ENCODE measurements around the gene PRX.

The PRX gene

GRCh38 chr19:40420766-40421765 lies 7.9 kb upstream of the PRX start:
- Histone ChIP-seq H3K27me3 (ENCODE audit: insufficient read depth, low read length) (no peaks in the 10 kb centered on the region), H3K27ac (ENCODE audit: low read depth, low read length) (peak overlapping the region; percentile 87), H3K4me3 (ENCODE audit: low read length) (peak overlapping the region; percentile 62), H3K9ac (ENCODE audit: low read depth, low read length) (peak overlapping the region; percentile 74), H3K4me1 (ENCODE audit: insufficient read depth, low read length) (peaks cover 10% of the 10 kb centered on the region), H3K9me3 (ENCODE audit: insufficient read depth, low read depth, low read length) (no peaks in the 10 kb centered on the region), H3K36me3 (ENCODE audit: insufficient read depth, low read length) (peaks cover 7% of the 10 kb centered on the region; the same call in 1 of the 2 replicates)
- WGBS = 5% methylated on average over 56 of the region's 56 CpGs

DNA sequence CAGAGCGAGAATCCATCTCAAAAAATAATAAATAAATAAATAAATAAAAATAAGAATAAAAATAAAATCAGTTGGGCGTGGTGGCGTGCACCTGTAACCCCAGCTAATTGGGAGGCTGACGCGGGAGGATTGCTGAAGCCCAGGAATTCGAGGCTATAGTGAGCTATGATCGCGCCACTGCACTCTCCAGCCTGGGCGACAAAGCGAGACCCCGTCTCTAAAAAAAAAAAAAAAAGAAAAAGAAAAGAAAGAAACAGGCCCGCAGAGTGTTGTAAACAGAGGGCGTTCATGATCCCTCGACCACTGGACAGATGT lies 7.2 kb upstream of the PRX start:
- Histone ChIP-seq H3K27me3 (ENCODE audit: insufficient read depth, low read length) (no peaks in the 10 kb centered on the region), H3K9me3 (ENCODE audit: insufficient read depth, low read depth, low read length) (no peaks in the 10 kb centered on the region), H3K4me3 (ENCODE audit: low read length) (peak overlapping the region; percentile 62), H3K9ac (ENCODE audit: low read depth, low read length) (no peak overlapping the region), H3K4me1 (ENCODE audit: insufficient read depth, low read length) (peaks cover 10% of the 10 kb centered on the region), H3K27ac (ENCODE audit: low read depth, low read length) (no peak overlapping the region; the same call in 1 of the 2 replicates), H3K36me3 (ENCODE audit: insufficient read depth, low read length) (peaks cover 7% of the 10 kb centered on the region; the same call in 1 of the 2 replicates)
- WGBS = 62% methylated on average over 13 of the region's 14 CpGs

- WGBS = 94% methylated on average over 5 of the region's 5 CpGs
- Histone ChIP-seq H3K4me3 (ENCODE audit: low read length) (no peak overlapping the region), H3K4me1 (ENCODE audit: insufficient read depth, low read length) (peaks cover 10% of the 10 kb centered on the region), H3K36me3 (ENCODE audit: insufficient read depth, low read length) (peaks cover 7% of the 10 kb centered on the region; the same call in 1 of the 2 replicates), H3K27me3 (ENCODE audit: insufficient read depth, low read length) (no peaks in the 10 kb centered on the region), H3K9ac (ENCODE audit: low read depth, low read length) (no peak overlapping the region), H3K27ac (ENCODE audit: low read depth, low read length) (no peak overlapping the region), H3K9me3 (ENCODE audit: insufficient read depth, low read depth, low read length) (no peaks in the 10 kb centered on the region)
Observed at GRCh38 chr19:40419780-40420179, 6.6 kb upstream of the PRX start.

- no peak overlapping the region for H3K9ac ChIP-seq (ENCODE audit: low read depth, low read length)
- H3K27ac ChIP-seq (ENCODE audit: low read depth, low read length) = no peak overlapping the region
- no peaks in the 10 kb centered on the region for H3K27me3 ChIP-seq (ENCODE audit: insufficient read depth, low read length)
- WGBS = 85% methylated on average over 5 of the region's 5 CpGs
- H3K4me3 ChIP-seq (ENCODE audit: low read length) = no peak overlapping the region
- H3K9me3 ChIP-seq (ENCODE audit: insufficient read depth, low read depth, low read length) = no peaks in the 10 kb centered on the region
- H3K36me3 ChIP-seq (ENCODE audit: insufficient read depth, low read length) = peaks cover 7% of the 10 kb centered on the region; the same call in 1 of the 2 replicates
- H3K4me1 ChIP-seq (ENCODE audit: insufficient read depth, low read length) = peaks cover 5% of the 10 kb centered on the region
Observed at GRCh38 chr19:40419066-40419612, 6.0 kb upstream of the PRX start.

DNA sequence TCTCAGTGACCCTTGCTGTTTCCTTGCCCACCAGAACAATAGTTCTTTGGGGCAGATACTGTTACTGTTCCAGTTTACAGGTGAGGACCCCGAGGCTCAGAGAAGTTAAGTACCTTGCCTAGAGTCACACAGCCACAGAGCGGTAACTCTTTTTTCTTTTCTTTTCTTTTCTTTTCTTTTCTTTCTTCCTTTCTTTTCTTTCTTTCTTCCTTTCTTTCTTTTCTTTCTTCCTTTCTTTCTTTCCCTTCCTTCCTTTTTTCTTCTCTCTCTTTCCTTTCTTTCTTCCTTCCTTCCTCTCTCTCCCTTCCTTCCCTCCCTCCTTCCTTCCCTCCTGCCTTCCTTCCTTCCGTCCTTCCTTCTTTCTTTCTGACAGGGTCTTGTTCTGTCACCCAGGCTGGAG lies 4.9 kb upstream of the PRX start:
- WGBS = 90% methylated on average over 3 of the region's 3 CpGs
- H3K36me3 ChIP-seq (ENCODE audit: insufficient read depth, low read length) = peaks cover 7% of the 10 kb centered on the region; the same call in 1 of the 2 replicates
- H3K9ac ChIP-seq (ENCODE audit: low read depth, low read length) = no peak overlapping the region
- H3K9me3 ChIP-seq (ENCODE audit: insufficient read depth, low read depth, low read length) = no peaks in the 10 kb centered on the region
- no peak overlapping the region for H3K27ac ChIP-seq (ENCODE audit: low read depth, low read length)
- peaks cover 10% of the 10 kb centered on the region for H3K4me1 ChIP-seq (ENCODE audit: insufficient read depth, low read length)
- H3K27me3 ChIP-seq (ENCODE audit: insufficient read depth, low read length) = no peaks in the 10 kb centered on the region
- H3K4me3 ChIP-seq (ENCODE audit: low read length) = no peak overlapping the region

DNA sequence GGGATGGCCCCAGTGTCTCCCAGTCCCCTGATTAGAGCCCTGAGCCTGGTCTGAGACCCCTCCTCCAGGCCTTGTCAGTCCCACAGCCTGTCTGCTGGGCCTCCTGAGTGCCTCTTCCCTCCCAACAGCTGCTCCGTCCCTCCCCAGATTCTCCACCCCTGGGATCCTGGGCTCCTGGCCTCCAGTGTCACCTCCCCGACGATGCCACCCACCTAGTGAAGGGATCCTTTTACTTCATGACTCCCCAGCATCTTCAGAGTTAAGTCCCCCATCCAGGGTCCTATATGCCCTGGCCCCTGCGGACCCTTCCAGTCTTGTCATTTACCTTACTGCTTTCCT lies 4.4 kb upstream of the PRX start:
- H3K27me3 ChIP-seq (ENCODE audit: insufficient read depth, low read length) = no peaks in the 10 kb centered on the region
- no peak overlapping the region for H3K4me3 ChIP-seq (ENCODE audit: low read length)
- H3K9me3 ChIP-seq (ENCODE audit: insufficient read depth, low read depth, low read length) = no peaks in the 10 kb centered on the region
- peaks cover 10% of the 10 kb centered on the region for H3K4me1 ChIP-seq (ENCODE audit: insufficient read depth, low read length)
- H3K27ac ChIP-seq (ENCODE audit: low read depth, low read length) = no peak overlapping the region
- H3K9ac ChIP-seq (ENCODE audit: low read depth, low read length) = no peak overlapping the region
- peaks cover 2% of the 10 kb centered on the region; the same call in 1 of the 2 replicates for H3K36me3 ChIP-seq (ENCODE audit: insufficient read depth, low read length)
- WGBS = 80% methylated on average over 4 of the region's 4 CpGs

GRCh38 chr19:40416918-40417642 lies 3.9 kb upstream of the PRX start:
- Histone ChIP-seq H3K27me3 (ENCODE audit: insufficient read depth, low read length) (no peaks in the 10 kb centered on the region), H3K36me3 (ENCODE audit: insufficient read depth, low read length) (no peaks in the 10 kb centered on the region), H3K9ac (ENCODE audit: low read depth, low read length) (no peak overlapping the region), H3K4me3 (ENCODE audit: low read length) (no peak overlapping the region), H3K9me3 (ENCODE audit: insufficient read depth, low read depth, low read length) (no peaks in the 10 kb centered on the region), H3K4me1 (ENCODE audit: insufficient read depth, low read length) (peaks cover 10% of the 10 kb centered on the region), H3K27ac (ENCODE audit: low read depth, low read length) (no peak overlapping the region)
- WGBS = 74% methylated on average over 16 of the region's 16 CpGs

GRCh38 chr19:40415768-40416167 lies 2.6 kb upstream of the PRX start:
- H3K4me3 ChIP-seq (ENCODE audit: low read length) = no peak overlapping the region
- 92% methylated on average over 2 of the region's 2 CpGs for WGBS

GRCh38 chr19:40414542-40415535 lies 1.7 kb upstream of the PRX start:
- Histone ChIP-seq H3K9me3 (ENCODE audit: insufficient read depth, low read depth, low read length) (no peaks in the 10 kb centered on the region), H3K9ac (ENCODE audit: low read depth, low read length) (no peak overlapping the region), H3K4me3 (ENCODE audit: low read length) (no peak overlapping the region), H3K36me3 (ENCODE audit: insufficient read depth, low read length) (no peaks in the 10 kb centered on the region), H3K4me1 (ENCODE audit: insufficient read depth, low read length) (peaks cover 6% of the 10 kb centered on the region), H3K27ac (ENCODE audit: low read depth, low read length) (no peak overlapping the region), H3K27me3 (ENCODE audit: insufficient read depth, low read length) (no peaks in the 10 kb centered on the region)
- 89% methylated on average over 20 of the region's 21 CpGs for WGBS

More at GRCh38 chr19:40415768-40416167, 2.6 kb upstream of the PRX start:
- Histone ChIP-seq H3K9ac (ENCODE audit: low read depth, low read length) (no peak overlapping the region), H3K27ac (ENCODE audit: low read depth, low read length) (no peak overlapping the region), H3K27me3 (ENCODE audit: insufficient read depth, low read length) (no peaks in the 10 kb centered on the region), H3K4me1 (ENCODE audit: insufficient read depth, low read length) (peaks cover 6% of the 10 kb centered on the region; the same call in 1 of the 2 replicates), H3K9me3 (ENCODE audit: insufficient read depth, low read depth, low read length) (no peaks in the 10 kb centered on the region), H3K36me3 (ENCODE audit: insufficient read depth, low read length) (no peaks in the 10 kb centered on the region)

GRCh38 chr19:40412866-40413265 lies 312 bp downstream of the PRX start:
- Histone ChIP-seq H3K4me3 (ENCODE audit: low read length) (peak overlapping the region; percentile 35; the same call in 1 of the 2 replicates), H3K9ac (ENCODE audit: low read depth, low read length) (no peak overlapping the region), H3K36me3 (ENCODE audit: insufficient read depth, low read length) (no peaks in the 10 kb centered on the region), H3K27ac (ENCODE audit: low read depth, low read length) (0 out of 2 replicates have a peak overlapping the region, but pooled peaks have one; percentile 35), H3K27me3 (ENCODE audit: insufficient read depth, low read length) (no peaks in the 10 kb centered on the region), H3K9me3 (ENCODE audit: insufficient read depth, low read depth, low read length) (no peaks in the 10 kb centered on the region), H3K4me1 (ENCODE audit: insufficient read depth, low read length) (peaks cover 6% of the 10 kb centered on the region)
- 77% methylated on average over 4 of the region's 4 CpGs for WGBS
